GM18868 (cell line): ENCODE results near the gene DYNC1LI1.
"Not testable (repeated sequence)": the region's sequence is repeated elsewhere in the genome, so short reads cannot be mapped to it uniquely, and the experiment has no call there.

Experiments
- ATAC-seq: cut with Tn5 transposase; IDR thresholded peaks from one replicate; pipeline ENCODE4 v1.9.1; 2021; ENCODE audit warnings: mild to moderate bottlenecking, moderate library complexity; ENCODE audit not compliant: unreplicated experiment

DYNC1LI1 gene

GRCh38 chr3:32584660-32585059 is 14.0 kb upstream of the DYNC1LI1 start:
- no peak for ATAC-seq

DNA sequence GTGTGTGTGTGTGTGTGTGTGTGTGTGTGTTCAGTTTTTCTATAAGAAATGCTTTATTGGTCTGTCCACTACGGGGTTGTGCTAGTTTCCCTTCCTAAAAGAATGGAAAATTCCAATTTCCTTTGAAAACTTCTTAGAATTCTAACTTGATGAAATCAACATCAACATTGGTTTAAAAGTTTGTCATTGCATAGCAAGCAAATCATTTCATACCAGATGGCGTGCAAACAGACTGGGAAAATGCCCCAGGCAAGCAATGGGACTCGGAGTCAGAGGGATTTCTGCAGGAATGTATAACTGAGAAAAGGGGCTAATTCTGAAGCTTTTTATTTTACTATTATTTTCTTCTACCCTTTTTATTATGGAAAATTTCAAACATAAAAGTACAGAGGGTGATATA is 13.1 kb upstream of the DYNC1LI1 start:
- ATAC-seq, result no peak

- ATAC-seq, result not testable (repeated sequence)
Measured at GRCh38 chr3:32578669-32579068, 8.0 kb upstream of the DYNC1LI1 start.

GRCh38 chr3:32577581-32578556 is 7.2 kb upstream of the DYNC1LI1 start:
- ATAC-seq, result peak; percentile 95

GRCh38 chr3:32577174-32577573 is 6.5 kb upstream of the DYNC1LI1 start:
- ATAC-seq, result no peak

DNA sequence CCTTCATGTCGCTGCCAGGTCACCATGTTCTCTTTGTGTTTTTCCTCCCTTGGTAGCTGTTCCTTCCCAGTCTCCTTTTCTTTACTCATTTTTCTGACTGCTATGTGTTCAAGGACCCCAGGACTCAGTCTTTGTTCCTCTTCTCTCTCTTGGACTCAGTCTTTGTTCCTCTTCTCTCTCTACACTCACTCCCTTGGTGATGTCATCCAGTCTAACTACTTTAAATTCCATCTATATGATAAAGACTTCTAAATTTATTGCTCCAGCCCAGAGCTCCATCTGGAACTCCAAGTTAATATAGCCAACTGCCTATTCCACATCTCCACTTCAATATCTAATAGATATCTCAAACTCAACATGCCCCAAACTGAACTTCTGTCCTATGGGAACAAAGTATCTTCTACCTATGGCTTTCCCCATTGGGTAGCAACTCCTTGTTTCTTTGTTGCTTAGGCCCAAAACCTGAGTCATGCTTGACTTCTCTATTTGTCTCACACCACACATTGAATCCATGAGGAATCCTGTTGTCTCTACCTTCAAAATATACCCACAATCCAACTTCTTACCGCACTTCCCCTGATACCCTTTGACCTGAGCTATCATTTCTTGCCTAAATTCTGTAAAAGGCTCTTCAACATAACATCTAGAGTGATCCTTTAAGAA is 4.9 kb upstream of the DYNC1LI1 start:
- ATAC-seq, result no peak

DNA sequence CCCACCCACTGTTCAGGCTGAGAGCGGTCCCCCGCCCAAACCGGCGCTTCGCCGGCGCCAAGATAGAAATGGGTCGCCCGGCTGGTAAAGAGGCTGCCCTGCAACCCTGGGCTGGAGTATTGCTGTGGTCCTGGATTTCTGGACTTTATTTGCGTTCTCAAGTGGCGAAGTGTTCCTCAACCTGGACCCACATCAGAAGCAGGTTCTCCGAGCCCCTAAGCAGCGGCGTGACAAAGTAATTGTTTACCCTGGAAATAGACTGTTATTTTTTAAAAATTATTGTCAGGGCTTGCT is 481 bp upstream of the DYNC1LI1 start:
- ATAC-seq, result peak; percentile 35

DNA sequence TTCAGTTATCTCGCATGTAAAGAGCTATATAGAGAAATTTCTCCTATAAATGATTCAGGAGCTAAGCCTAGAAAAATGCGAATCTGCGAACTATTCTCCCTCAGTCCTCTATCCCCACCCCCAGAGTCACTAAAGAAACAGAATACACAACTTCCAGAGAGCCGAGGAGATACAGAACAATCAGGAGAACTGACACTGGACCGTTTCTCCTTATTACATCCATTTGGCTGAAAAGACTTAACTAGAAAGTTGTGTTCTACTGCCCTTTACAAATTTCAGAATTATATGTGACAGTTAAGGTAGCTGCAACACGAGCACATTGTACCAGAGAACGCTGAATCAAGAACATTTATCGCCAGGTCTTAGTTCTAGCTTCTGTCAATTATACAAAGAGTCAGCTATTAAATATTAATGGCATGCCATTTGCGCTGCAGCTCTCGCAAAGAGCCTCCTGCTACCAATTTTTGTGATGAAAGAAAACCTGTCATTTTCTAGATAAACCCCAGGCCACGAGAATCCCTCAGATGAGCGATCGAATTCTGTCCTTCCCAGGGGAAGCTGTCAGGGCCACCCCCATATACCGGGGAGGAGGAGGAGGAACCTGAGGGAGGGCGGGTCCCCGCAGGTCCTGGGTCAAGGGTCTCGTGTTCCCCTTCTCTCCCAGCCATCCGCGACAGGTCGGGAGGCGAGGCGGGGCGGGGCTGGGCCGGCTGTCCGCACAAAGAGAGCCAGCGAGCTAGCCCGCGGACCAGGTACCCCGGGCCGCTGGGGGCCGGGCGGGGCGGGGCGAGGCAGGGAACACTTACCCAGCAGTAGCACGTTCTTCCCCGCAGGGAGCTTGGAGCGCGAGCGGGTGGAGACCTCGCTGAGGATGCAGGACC is 878 bp downstream of the DYNC1LI1 start:
- ATAC-seq, result peak; percentile 47

DNA sequence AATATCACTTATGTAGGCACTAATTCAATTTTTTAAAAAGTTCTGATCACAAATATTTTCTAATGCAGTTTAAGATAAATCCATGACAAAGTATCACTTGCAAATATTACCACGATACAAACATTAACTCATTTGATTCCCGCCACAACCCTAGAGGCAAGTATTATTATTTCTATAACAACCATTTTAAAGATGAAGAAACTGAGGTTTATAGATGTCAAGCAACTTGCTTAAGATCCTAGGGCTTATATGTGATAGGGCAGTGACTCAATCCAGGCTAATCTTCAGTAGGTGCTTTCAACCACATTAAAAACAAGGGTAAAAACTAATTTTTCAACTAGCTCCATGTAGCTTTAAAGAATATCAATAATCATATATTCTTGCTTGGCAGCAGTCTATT is 1.7 kb downstream of the DYNC1LI1 start:
- ATAC-seq, result no peak

DNA sequence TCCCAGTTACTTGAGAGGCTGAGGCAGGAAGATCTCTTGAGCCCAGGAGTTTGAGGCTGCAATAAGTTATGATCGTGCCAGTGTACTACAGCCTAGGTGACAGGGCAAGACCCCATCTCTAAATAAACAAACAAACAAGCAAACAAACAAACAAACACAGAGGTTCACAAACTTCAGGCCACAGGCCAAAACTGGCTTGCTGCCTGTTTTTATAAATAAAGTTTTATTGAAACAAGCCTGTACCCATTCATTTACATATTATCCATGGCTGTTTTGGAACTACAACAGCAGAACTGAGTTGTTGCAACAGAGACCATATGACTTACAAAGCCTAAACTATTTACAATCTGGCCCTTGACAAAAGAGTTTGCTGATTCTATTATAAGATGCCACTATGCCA is 6.5 kb downstream of the DYNC1LI1 start:
- ATAC-seq, result no peak

DNA sequence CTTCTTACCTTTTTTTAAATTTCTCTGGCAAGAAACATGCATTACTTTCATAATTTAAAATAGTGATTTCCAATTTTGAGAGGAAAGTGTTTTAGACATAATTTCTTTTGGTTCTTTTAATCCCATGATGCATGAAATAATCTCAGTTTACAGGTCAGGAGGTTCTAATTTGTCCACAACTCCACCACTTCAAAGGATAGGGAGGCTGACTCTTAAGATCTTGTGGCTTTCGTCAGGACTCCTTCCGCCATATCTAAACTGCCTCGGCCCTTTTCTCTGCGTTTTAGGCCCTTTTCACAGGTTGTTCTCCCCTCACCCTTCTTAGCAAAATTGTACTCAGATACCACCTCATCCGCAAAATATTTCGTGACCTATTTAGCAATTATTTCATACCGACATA is 8.0 kb downstream of the DYNC1LI1 start:
- no peak for ATAC-seq

GRCh38 chr3:32557640-32558352 is 12.9 kb downstream of the DYNC1LI1 start:
- ATAC-seq, result no peak

GRCh38 chr3:32556332-32556731 is 14.3 kb downstream of the DYNC1LI1 start:
- no peak for ATAC-seq

DNA sequence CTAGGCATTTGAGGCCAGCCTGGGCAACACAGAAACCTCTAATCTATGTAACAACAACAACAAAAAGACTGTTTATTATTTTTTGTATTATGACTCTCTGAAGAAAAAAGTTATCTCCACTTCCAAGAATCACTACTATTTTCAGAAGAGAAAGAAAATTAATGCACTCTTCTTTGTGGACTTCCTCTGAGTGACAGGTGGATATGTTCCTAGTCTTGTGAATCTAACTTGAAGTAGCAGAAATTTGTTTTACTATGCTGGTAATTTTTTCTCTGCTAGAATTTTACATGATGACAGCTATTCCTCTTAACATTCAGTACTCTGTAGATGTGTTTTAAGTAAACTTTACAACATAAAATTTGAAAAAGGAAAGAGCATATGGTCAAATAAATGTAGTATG is 16.7 kb downstream of the DYNC1LI1 start:
- ATAC-seq, result no peak

DNA sequence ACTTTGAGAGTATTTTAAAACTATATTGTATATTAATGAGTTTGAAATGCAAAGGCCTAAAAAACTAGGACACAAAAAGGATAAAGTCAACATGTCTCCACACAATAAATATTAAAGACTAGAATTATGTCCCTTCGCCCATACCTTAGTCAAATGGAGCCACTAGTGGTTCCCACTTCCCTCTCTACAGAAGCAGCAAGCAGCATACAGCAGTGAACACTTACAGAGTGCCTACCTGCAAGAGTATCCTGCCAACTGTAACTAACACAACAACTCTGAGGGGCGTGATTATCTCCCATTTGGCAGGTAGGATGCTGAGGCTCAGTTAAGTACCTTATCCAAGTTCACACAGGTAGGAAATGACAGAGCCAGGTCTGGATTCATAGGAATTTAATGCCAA is 17.2 kb downstream of the DYNC1LI1 start:
- peak; percentile 77 for ATAC-seq

GRCh38 chr3:32552013-32552412 is 18.6 kb downstream of the DYNC1LI1 start:
- no peak for ATAC-seq

DNA sequence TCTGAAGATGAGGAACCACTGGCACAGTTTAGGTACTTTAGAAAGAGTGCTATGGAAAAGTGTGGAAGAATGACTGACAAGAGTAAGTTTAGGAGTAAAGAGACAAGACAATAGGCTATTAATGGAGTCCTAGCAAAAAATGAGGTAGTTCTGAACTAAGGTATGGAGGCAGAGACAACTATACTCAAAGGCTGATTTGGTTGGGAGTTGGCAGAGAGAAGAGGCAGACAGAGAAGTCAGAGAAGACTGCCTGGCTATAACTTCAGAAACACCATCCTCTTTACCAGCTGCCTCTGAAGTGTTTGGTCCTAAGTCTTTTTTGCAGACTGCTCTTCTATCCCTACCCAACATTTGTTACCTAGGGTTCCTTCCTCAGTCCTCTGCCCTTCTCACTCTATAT is 19.2 kb downstream of the DYNC1LI1 start:
- peak; percentile 34 for ATAC-seq

- peak; percentile 59 for ATAC-seq
Measured at GRCh38 chr3:32551087-32551486, 19.6 kb downstream of the DYNC1LI1 start.

- ATAC-seq, result no peak
Measured at GRCh38 chr3:32545305-32545704, 25.4 kb downstream of the DYNC1LI1 start.

GRCh38 chr3:32544894-32545293 is 25.8 kb downstream of the DYNC1LI1 start:
- ATAC-seq, result no peak

DNA sequence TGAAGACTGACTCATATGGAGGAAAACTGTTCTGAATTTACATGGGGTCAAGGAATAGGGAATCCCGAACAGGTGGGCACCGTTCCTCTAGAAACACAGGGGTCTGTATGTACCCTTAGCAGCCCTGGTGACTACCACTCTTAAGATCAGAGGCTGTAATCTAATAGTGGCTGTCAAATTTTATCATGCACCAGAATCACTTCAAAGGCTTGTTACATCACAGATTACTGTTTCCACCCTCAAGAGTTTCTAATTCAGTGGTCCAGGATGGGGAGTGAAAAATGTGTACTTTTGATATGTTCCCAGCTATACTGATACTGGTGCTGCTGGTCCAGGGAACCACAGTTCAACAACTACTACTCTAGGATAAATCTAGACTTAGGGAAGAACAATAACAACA is 27.9 kb downstream of the DYNC1LI1 start:
- ATAC-seq, result no peak
